ENCODE data around the gene CMBL. TPM values are rescaled to one million over a fixed set of nuclear protein-coding genes. Genes with fewer than 3 reads are reported as not detected.
"Not testable (repeated sequence)": the region's sequence is repeated elsewhere in the genome, so short reads cannot be mapped to it uniquely, and the experiment has no call there.

The CMBL gene
- polyA plus RNA-seq, 5 donors, result 18.8 to 22.8 (median 22.0) TPM

- no peak for DNase-seq
Observed at GRCh38 chr5:10262995-10263394, 44.7 kb downstream of the CMBL start.

DNA sequence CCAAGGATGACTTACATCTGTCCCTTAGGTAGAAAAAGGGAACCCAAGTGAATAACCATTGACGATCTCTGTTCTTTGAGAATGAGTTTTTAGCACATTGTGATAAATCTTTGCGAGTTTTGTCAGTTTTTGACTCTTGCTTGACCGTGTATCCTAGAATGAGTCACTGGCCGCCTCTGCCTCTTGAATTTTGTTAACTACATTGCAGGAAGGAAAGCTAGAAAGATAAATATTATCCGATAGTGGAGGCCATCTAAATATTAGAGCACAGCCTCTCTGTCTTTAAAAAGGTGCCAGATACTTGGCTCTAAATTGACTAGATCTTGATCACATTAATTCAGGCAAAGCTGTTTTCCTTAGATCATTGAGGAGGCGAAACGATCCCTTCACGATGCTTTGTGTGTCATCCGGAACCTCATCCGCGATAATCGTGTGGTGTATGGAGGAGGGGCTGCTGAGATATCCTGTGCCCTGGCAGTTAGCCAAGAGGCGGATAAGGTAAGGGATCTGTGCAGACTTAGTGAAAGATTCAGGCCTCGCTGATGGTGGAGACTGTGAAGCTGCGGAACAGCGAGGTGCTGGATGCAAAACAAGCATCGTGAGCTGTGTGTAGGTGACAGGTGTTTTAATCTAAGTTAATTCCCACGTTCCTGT, 45.5 kb downstream of the CMBL start:
- DNase-seq, result no peak

DNA sequence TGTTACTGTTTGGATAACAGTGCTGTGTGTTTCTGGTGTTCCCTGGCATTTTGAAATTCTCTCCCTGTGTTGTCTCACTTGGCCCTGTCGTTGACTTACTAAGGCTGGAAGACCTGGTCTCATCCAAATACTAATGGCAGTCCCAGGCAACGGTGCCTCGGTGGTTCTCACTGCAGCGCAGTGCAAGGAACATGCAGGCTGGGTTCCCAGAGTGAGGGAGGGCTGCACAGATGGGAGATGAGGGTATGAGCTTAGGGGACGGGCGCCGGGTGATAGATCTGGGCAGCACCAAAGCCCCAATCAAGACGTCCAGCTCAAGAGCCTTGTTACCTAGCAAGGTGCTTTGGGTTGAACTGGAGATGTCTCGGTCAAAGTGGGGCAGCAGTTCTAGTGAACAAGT, 46.6 kb downstream of the CMBL start:
- DNase-seq, result no peak

DNA sequence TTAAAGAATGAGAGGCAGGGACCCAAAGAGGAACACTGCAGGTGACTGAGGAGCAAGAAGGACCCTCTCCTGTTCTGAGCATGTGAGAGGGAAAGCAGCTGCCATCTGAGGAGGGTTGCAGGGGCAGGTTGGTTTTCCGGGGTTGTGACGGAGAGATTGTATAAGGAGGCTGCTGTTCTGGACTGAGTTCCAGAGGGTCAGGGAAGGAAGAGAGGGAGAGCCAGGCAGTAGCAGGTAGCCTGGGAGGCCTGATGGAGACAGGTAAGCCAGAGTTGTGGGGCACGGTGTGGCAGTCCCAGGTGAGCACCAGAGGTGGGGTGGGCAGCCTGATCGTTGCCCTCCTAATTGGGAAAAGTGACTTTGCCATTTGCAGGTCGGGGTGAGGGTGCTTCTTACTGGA, 47.8 kb downstream of the CMBL start:
- DNase-seq, result no peak

GRCh38 chr5:10257870-10258269, 49.8 kb downstream of the CMBL start:
- DNase-seq, result no peak

DNA sequence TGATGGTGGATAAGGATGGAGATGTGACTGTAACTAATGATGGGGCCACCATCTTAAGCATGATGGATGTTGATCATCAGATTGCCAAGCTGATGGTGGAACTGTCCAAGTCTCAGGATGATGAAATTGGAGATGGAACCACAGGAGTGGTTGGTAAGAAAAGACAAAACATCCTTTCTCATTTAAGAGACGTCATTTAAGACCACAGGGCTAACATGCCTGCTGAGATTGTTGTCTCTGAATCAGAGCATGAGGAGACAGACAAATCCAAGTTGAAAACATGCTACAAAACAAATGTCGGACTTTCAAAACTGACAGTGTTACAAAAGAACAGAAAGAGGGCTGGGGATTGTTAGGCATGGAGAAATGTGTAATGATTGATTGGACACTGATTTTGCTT, 53.0 kb downstream of the CMBL start:
- no peak for DNase-seq

- DNase-seq, result no peak
Observed at GRCh38 chr5:10253390-10253789, 54.3 kb downstream of the CMBL start.

DNA sequence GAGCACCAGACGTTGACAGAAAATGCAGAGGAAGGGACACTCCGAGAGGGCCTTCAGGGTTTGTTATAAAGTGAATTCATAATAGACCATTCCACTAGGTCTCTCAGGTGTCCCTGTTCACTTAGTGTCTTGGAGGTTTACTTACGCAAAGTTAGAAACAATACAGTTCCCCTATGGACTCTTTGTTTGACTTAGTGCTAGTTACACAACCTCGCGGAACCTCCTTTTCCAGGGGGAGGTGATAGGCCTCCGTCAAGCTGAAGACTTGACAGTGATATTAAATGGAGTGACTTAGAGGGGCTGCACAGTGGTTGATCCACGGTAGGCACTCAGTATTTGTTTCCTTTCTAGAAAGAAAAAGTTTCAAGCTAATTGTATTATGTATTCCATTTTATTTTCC, 56.3 kb downstream of the CMBL start:
- no peak for DNase-seq

- DNase-seq, result no peak
Observed at GRCh38 chr5:10250806-10251276, 56.9 kb downstream of the CMBL start.

DNA sequence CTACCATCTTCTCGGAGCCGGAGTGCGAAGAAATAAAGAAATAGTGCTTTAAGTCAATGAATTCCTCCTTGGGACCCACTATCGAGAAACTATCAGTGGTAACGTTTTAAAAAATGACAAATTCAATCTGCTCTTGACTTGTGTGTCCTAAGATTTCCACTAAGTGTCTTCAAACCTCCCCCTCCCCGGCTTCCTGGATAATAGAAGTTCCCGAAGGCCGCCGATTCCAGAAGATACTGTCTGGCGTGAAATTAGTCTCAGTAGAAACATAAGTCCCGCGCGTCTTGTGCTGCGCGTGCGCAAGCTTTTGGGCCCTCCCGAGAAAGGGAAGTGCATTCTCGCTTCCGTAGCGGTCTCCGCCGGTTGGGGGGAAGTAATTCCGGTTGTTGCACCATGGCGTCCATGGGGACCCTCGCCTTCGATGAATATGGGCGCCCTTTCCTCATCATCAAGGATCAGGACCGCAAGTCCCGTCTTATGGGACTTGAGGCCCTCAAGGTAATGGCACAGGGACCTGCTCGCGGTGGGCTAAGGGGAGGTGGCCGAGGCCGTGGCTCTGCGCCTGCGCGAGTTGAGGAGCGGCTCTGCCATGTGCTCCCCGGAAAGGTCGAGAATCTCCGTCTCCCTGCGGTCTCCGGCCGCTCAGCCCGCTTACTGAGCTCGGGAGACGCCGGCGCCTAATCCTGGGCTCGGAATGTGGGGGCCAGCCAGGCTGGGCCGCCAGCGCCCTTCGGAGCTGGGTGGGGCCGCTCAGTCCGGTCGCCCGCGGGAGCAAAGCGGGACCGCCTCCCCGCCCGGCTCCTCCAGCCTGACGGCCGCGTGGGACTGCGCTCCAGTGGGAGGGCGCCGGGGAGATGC, 57.5 kb downstream of the CMBL start, which contains the start of gene CCT5:
Gene CCT5, plus strand, starts transcription at position 333 of the 858 bp plus-strand sequence. Its CDS starts 61 bp downstream, at position 394.
- peak; percentile 95 to 96 for DNase-seq

GRCh38 chr5:10248378-10249260, 59.1 kb downstream of the CMBL start:
- no peak for DNase-seq

GRCh38 chr5:10247217-10247616, 60.5 kb downstream of the CMBL start:
- DNase-seq, result not testable (repeated sequence)

DNA sequence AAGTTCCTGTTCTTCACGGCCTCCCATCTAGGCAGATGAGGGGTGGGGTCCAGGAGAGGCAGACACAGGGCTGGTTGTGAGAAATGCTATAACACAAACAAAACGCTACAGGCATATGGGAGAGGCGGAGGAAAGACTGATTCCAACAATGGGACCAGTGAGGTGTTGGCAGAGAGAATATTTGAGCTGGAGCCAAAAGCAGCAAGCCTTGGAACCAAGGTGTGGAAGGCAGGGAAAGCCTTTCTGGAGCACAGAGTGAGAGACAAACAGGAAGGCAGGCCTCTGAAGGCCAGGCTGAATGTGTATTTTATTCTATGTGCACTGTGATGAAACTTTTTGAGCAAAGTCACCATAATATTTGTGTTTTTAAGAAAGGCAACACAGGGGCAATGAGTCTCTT, 60.9 kb downstream of the CMBL start:
- no peak for DNase-seq

GRCh38 chr5:10244342-10244944, 63.3 kb downstream of the CMBL start:
- DNase-seq, result no peak

- DNase-seq, result no peak
Observed at GRCh38 chr5:10243660-10244240, 64.0 kb downstream of the CMBL start.

DNA sequence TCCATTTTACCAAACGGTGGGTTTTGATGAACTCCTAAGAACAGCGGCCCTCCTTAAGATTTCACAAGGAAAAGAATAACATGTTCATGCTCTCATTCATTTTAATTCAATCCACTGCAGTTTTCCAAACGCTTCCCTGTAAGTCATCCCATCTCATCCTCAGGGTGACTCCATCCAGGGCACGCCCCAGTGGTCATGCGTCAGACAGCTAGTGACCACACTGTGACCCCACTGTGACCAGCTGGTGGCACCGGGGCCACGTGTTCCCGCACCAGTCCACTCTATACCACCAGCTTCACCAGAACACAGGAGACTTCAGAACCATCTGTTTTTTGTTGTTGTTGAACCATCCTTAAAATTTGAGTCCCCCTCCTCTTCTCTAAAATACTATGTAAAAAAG, 72.4 kb downstream of the CMBL start:
- no peak for DNase-seq

- no peak for DNase-seq
Observed at GRCh38 chr5:10233505-10233904, 74.2 kb downstream of the CMBL start.

- DNase-seq, result no peak
Observed at GRCh38 chr5:10233011-10233410, 74.7 kb downstream of the CMBL start.

DNA sequence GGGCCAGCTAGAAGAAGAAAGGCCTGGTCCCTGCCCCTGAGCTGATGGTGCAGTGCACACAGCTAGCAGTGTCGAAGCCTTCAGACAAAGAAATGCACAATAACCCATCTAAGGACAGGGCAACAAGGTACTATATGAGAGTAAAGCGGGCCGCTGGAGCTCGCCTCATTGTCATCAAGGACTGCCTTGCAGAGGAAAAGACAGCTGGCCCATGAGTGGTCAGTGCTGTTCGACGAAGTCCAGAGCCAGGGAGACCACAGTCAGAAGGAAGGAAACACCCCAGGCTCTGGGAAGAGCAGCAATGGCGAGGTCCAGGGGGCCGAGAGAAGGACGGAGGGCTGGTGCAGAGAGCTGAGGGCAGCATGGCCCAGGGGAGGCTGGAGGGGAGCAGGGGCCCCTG, 75.3 kb downstream of the CMBL start:
- no peak for DNase-seq

- no peak for DNase-seq
Observed at GRCh38 chr5:10229306-10230048, 78.2 kb downstream of the CMBL start.

- no peak for DNase-seq
Observed at GRCh38 chr5:10228288-10228687, 79.4 kb downstream of the CMBL start.
